ENCODE measurements around the gene GPR25.

The GPR25 gene

GRCh38 chr1:200916681-200917080 lies 43.9 kb downstream of the GPR25 start:
- no peak for DNase-seq

- DNase-seq, result peak; percentile 48
Measured at GRCh38 chr1:200917291-200917817, 44.6 kb downstream of the GPR25 start.

- DNase-seq, result no peak
Measured at GRCh38 chr1:200918006-200918405, 45.2 kb downstream of the GPR25 start.

- DNase-seq, result no peak
Measured at GRCh38 chr1:200919386-200919785, 46.6 kb downstream of the GPR25 start.

GRCh38 chr1:200921571-200922110 lies 48.9 kb downstream of the GPR25 start:
- no peak for DNase-seq

GRCh38 chr1:200922406-200922805 lies 49.6 kb downstream of the GPR25 start:
- DNase-seq, result no peak

- no peak for DNase-seq
Measured at GRCh38 chr1:200923601-200924000, 50.8 kb downstream of the GPR25 start.
